Activated CD4-positive, alpha-beta memory T cell treated with anti-CD3 and anti-CD28 coated beads for 36 hours (primary cell): ENCODE measurements around the gene NEDD8. TPM values are rescaled to one million over a fixed set of nuclear protein-coding genes. Genes with fewer than 3 reads are reported as not detected.

Source experiments
- CTCF ChIA-PET: fragments of 350-600 bp; sonication (Branson Sonifier 250); formaldehyde crosslinking; loops from one replicate; lab custom pipeline; 2021; ENCODE audit warnings: antibody characterized with exemption, inconsistent platforms; lab: Charles Lee
- POLR2A ChIA-PET: fragments of 350-600 bp; sonication (Branson Sonifier 250); formaldehyde crosslinking; loops from one replicate; lab custom pipeline; 2021; ENCODE audit warnings: antibody characterized with exemption; lab: Charles Lee
- DNase-seq: peaks from one replicate; pipeline ENCODE4 v3.0.0-alpha.2; 2020
- H3K27ac Mint-ChIP-seq: one replicate; pipeline ENCODE4 v1.8.0; 2021; ENCODE audit warnings: mixed read lengths
- H3K27me3 Mint-ChIP-seq: one replicate; pipeline ENCODE4 v1.8.0; 2021; ENCODE audit warnings: mixed read lengths
- H3K36me3 Mint-ChIP-seq: one replicate; pipeline ENCODE4 v1.8.0; 2021; ENCODE audit warnings: mixed read lengths
- H3K4me1 Mint-ChIP-seq: one replicate; pipeline ENCODE4 v1.8.0; 2021; ENCODE audit warnings: low read depth, mixed read lengths
- H3K4me3 Mint-ChIP-seq: one replicate; pipeline ENCODE4 v1.8.0; 2021; ENCODE audit warnings: mild to moderate bottlenecking, mixed read lengths
- H3K9me3 Mint-ChIP-seq: one replicate; pipeline ENCODE4 v1.8.0; 2021; ENCODE audit warnings: mixed read lengths
- intact Hi-C: fragments of 100-400 bp; cut with micrococcal nuclease; formaldehyde crosslinking; loops from one replicate; pipeline ENCODE4 v1.15.1; 2023
- total RNA-seq, 2 experiments: library from RNA; stranded (reverse); gene quantifications; one replicate each; pipeline ENCODE4 v1.2.3, GENCODE V29; 2021

NEDD8 gene
- total RNA-seq, 2 experiments from 2014 or later, result 202 to 213 TPM

GRCh38 chr14:24195186-24196070 is 36.7 kb downstream of the NEDD8 start, which contains the start of gene TM9SF1:
Gene TM9SF1, minus strand, starts transcription at chr14:24195441. Its CDS starts 422 bp downstream, at chr14:24195019.
- Mint-ChIP-seq H3K27me3 (no peaks in the 10 kb centered on the region), H3K27ac (peak within 1 kb of the TSS; percentile 95), H3K36me3 (peaks cover 37% of the 10 kb centered on the region), H3K9me3 (no peaks in the 10 kb centered on the region), H3K4me1 (peaks cover 55% of the 10 kb centered on the region), H3K4me3 (peak within 1 kb of the TSS; percentile 96)
- CTCF ChIA-PET, result interaction anchor here (0.9 to 2.8 kb wide), 16 partner anchors 16 to 236 kb away, joined by 3 to 10 read pairs (median 6); partner anchors contain the start of genes CHMP4A, CIDEB, IRF9 and LTB4R
- intact Hi-C loops, result loop anchor here (1.0 to 2.0 kb wide), 3 partner anchors 18 to 103 kb away; partner anchors contain the start of genes CHMP4A, DHRS1, EMC9 and NOP9
- DNase-seq, result peak; percentile 91
- POLR2A ChIA-PET, result interaction anchor here (0.6 to 4.2 kb wide), 21 partner anchors 11 to 236 kb away, joined by 3 to 26 read pairs (median 4); partner anchors contain the start of genes CHMP4A, DCAF11, DHRS1 and EMC9

- CTCF ChIA-PET, result interaction anchor here (0.9 to 2.8 kb wide), 8 partner anchors 17 to 237 kb away, joined by 3 to 10 read pairs (median 6); partner anchors contain the start of genes IRF9, MDP1, NRL and PSME2
- POLR2A ChIA-PET, result interaction anchor here (0.6 to 4.2 kb wide), 15 partner anchors 11 to 137 kb away, joined by 3 to 26 read pairs (median 7); partner anchors contain the start of genes CHMP4A, DHRS1, IRF9 and MDP1
- intact Hi-C loops, result loop anchor here (1.0 to 2.0 kb wide), 3 partner anchors 18 to 104 kb away; partner anchors contain the start of genes CHMP4A, DHRS1, EMC9 and NOP9
- Mint-ChIP-seq H3K4me1 (peaks cover 57% of the 10 kb centered on the region), H3K27me3 (no peaks in the 10 kb centered on the region), H3K4me3 (peak overlapping the region; percentile 96), H3K27ac (peak overlapping the region; percentile 95), H3K9me3 (no peaks in the 10 kb centered on the region), H3K36me3 (peaks cover 36% of the 10 kb centered on the region)
- no peak for DNase-seq
Observed at GRCh38 chr14:24194873-24195185, 37.3 kb downstream of the NEDD8 start.

GRCh38 chr14:24194186-24194872 is 37.8 kb downstream of the NEDD8 start:
- H3K4me1 Mint-ChIP-seq, result peaks cover 56% of the 10 kb centered on the region
- peak overlapping the region; percentile 95 for H3K27ac Mint-ChIP-seq
- H3K36me3 Mint-ChIP-seq, result peaks cover 36% of the 10 kb centered on the region
- H3K4me3 Mint-ChIP-seq, result peak overlapping the region; percentile 96
- ChIA-PET POLR2A (interaction anchor here (1.1 to 4.2 kb wide), 8 partner anchors 12 to 105 kb away, joined by 3 to 26 read pairs (median 12); partner anchors contain the start of genes DHRS1, IRF9, MDP1 and NOP9), CTCF (interaction anchor here (0.7 to 2.8 kb wide), 7 partner anchors 33 to 237 kb away, joined by 3 to 10 read pairs (median 5); partner anchors contain the start of genes IRF9, NRL, PSME2 and RNF31)
- no peak for DNase-seq
- intact Hi-C loops, result loop anchor here (2.0 kb wide), 1 partner anchor 104 kb away; the partner anchor contains the start of genes DHRS1 and NOP9
- no peaks in the 10 kb centered on the region for H3K27me3 Mint-ChIP-seq
- no peaks in the 10 kb centered on the region for H3K9me3 Mint-ChIP-seq

GRCh38 chr14:24192933-24193332 is 39.2 kb downstream of the NEDD8 start:
- ChIA-PET CTCF (interaction anchor here (1.2 kb wide), 1 partner anchor 47 kb away, joined by 3 read pairs; the partner anchor contains the start of gene PSME2), POLR2A (interaction anchor here (4.2 kb wide), 1 partner anchor 31 kb away, joined by 26 read pairs; the partner anchor contains the start of gene IRF9)
- intact Hi-C loops, result no loop called here
- Mint-ChIP-seq H3K4me3 (no peak overlapping the region), H3K4me1 (peaks cover 51% of the 10 kb centered on the region), H3K27ac (peak overlapping the region; percentile 39), H3K27me3 (no peaks in the 10 kb centered on the region), H3K9me3 (no peaks in the 10 kb centered on the region), H3K36me3 (peaks cover 30% of the 10 kb centered on the region)
- DNase-seq, result no peak

GRCh38 chr14:24190416-24190815 is 41.8 kb downstream of the NEDD8 start:
- Mint-ChIP-seq H3K36me3 (peaks cover 32% of the 10 kb centered on the region), H3K4me1 (peaks cover 53% of the 10 kb centered on the region), H3K27me3 (no peaks in the 10 kb centered on the region), H3K9me3 (no peaks in the 10 kb centered on the region), H3K4me3 (no peak overlapping the region), H3K27ac (no peak overlapping the region)
- intact Hi-C loops, result no loop called here
- CTCF ChIA-PET, result no interaction called here
- DNase-seq, result no peak
- POLR2A ChIA-PET, result no interaction called here

- H3K27ac Mint-ChIP-seq, result peak overlapping the region; percentile 35
- no peak overlapping the region for H3K4me3 Mint-ChIP-seq
Observed at GRCh38 chr14:24189460-24189859, 42.7 kb downstream of the NEDD8 start.

GRCh38 chr14:24189059-24189375 is 43.1 kb downstream of the NEDD8 start:
- Mint-ChIP-seq H3K4me1 (peaks cover 42% of the 10 kb centered on the region), H3K4me3 (peak overlapping the region; percentile 89), H3K27ac (peak overlapping the region; percentile 74), H3K36me3 (peaks cover 36% of the 10 kb centered on the region), H3K27me3 (no peaks in the 10 kb centered on the region), H3K9me3 (no peaks in the 10 kb centered on the region)
- POLR2A ChIA-PET, result interaction anchor here (1.0 to 2.3 kb wide), 15 partner anchors 10 to 119 kb away, joined by 3 to 13 read pairs (median 5); partner anchors contain the start of genes CHMP4A, DCAF11, EMC9 and IRF9
- intact Hi-C loops, result loop anchor here (2.0 kb wide), 4 partner anchors 44 to 74 kb away; partner anchors contain the start of genes DCAF11, GMPR2, NEDD8 and NRL
- CTCF ChIA-PET, result interaction anchor here (0.7 to 3.2 kb wide), 8 partner anchors 9 to 119 kb away, joined by 3 to 18 read pairs (median 3); partner anchors contain the start of genes CIDEB, IRF9 and PSME1
- DNase-seq, result no peak

More at GRCh38 chr14:24189460-24189859, 42.7 kb downstream of the NEDD8 start:
- no peak for DNase-seq
- Mint-ChIP-seq H3K36me3 (peaks cover 36% of the 10 kb centered on the region), H3K4me1 (peaks cover 47% of the 10 kb centered on the region), H3K27me3 (no peaks in the 10 kb centered on the region), H3K9me3 (no peaks in the 10 kb centered on the region)
- CTCF ChIA-PET, result interaction anchor here (0.7 to 3.2 kb wide), 6 partner anchors 10 to 119 kb away, joined by 3 to 18 read pairs (median 3); partner anchors contain the start of genes CIDEB and IRF9
- intact Hi-C loops, result loop anchor here (2.0 kb wide), 4 partner anchors 43 to 75 kb away; partner anchors contain the start of genes DCAF11, GMPR2, NEDD8 and NRL
- POLR2A ChIA-PET, result interaction anchor here (1.0 to 2.3 kb wide), 12 partner anchors 9 to 119 kb away, joined by 3 to 13 read pairs (median 4); partner anchors contain the start of genes EMC9, IRF9, MDP1 and PSME1

GRCh38 chr14:24188251-24189058 is 43.7 kb downstream of the NEDD8 start, which contains the start of gene IPO4:
Gene IPO4, minus strand, starts transcription at chr14:24188816. Its CDS starts 29 bp downstream, at chr14:24188787.
- ChIA-PET POLR2A (interaction anchor here (1.0 to 3.2 kb wide), 17 partner anchors 10 to 120 kb away, joined by 3 to 13 read pairs (median 5); partner anchors contain the start of genes CHMP4A, DCAF11, EMC9 and IRF9), CTCF (interaction anchor here (0.6 to 3.2 kb wide), 9 partner anchors 9 to 1213 kb away, joined by 3 to 18 read pairs (median 3); partner anchors contain the start of genes CIDEB, IRF9, PSME1 and TINF2)
- DNase-seq, result peak; percentile 97
- H3K27ac Mint-ChIP-seq, result peak within 1 kb of the TSS; percentile 74
- peaks cover 39% of the 10 kb centered on the region for H3K36me3 Mint-ChIP-seq
- intact Hi-C loops, result loop anchor here (1.0 to 2.0 kb wide), 9 partner anchors 25 to 109 kb away; partner anchors contain the start of genes CHMP4A, DCAF11, EMC9 and GMPR2
- H3K4me1 Mint-ChIP-seq, result peaks cover 40% of the 10 kb centered on the region
- H3K9me3 Mint-ChIP-seq, result no peaks in the 10 kb centered on the region
- peak within 1 kb of the TSS; percentile 89 for H3K4me3 Mint-ChIP-seq
- H3K27me3 Mint-ChIP-seq, result no peaks in the 10 kb centered on the region

GRCh38 chr14:24187539-24187915 is 44.6 kb downstream of the NEDD8 start:
- ChIA-PET CTCF (interaction anchor here (1.3 to 3.2 kb wide), 4 partner anchors 26 to 121 kb away, joined by 4 to 18 read pairs (median 5); partner anchors contain the start of genes CIDEB and IRF9), POLR2A (interaction anchor here (0.7 to 3.2 kb wide), 9 partner anchors 10 to 73 kb away, joined by 3 to 12 read pairs (median 6); partner anchors contain the start of genes DCAF11, EMC9, IRF9 and NRL)
- peak overlapping the region; percentile 52 for H3K27ac Mint-ChIP-seq
- H3K9me3 Mint-ChIP-seq, result no peaks in the 10 kb centered on the region
- no peak for DNase-seq
- H3K36me3 Mint-ChIP-seq, result peaks cover 37% of the 10 kb centered on the region
- intact Hi-C loops, result no loop called here
- H3K4me1 Mint-ChIP-seq, result peaks cover 33% of the 10 kb centered on the region
- H3K27me3 Mint-ChIP-seq, result no peaks in the 10 kb centered on the region
- H3K4me3 Mint-ChIP-seq, result peak overlapping the region; percentile 89
